ENCODE measurements around the gene FAM90A1. TPM values are rescaled to one million over a fixed set of nuclear protein-coding genes. Genes with fewer than 3 reads are reported as not detected.
"Not testable (repeated sequence)": the region's sequence is repeated elsewhere in the genome, so short reads cannot be mapped to it uniquely, and the experiment has no call there.

FAM90A1 gene
- total and polyA plus RNA-seq, 4 donors = not detected

- Histone ChIP-seq H3K4me3 (ENCODE audit: low read depth in 1 of 3, low read length in 3 of 3) (no peak overlapping the region), H3K4me1 (ENCODE audit: control insufficient read depth in 4 of 4, insufficient read depth in 4 of 4, low read length in 3 of 4) (no peaks in the 10 kb centered on the region), H3K36me3 (ENCODE audit: control insufficient read depth in 4 of 4, insufficient read depth in 3 of 4, low read depth in 1 of 4, low read length in 3 of 4) (no peaks in the 10 kb centered on the region), H3K27ac (ENCODE audit: low read depth in 1 of 2, low read length in 2 of 2) (no peak overlapping the region), H3K9ac (ENCODE audit: low read depth in 1 of 2, low read length in 2 of 2) (no peak overlapping the region), H3K9me3 (ENCODE audit: control insufficient read depth in 4 of 4, low read length in 3 of 4) (no peaks in the 10 kb centered on the region), H3K27me3 (ENCODE audit: control insufficient read depth in 4 of 4, insufficient read depth in 4 of 4, low read length in 3 of 4) (no peaks in the 10 kb centered on the region)
- TF ChIP-seq GABPA (IDR thresholded peaks at IDR 0.05 in 1 of 2, conservative IDR thresholded peaks at IDR 0.05 in 1 of 2) = no peak
- TF ChIP-seq YY1 (IDR thresholded peaks at IDR 0.05) = no peak
- TF ChIP-seq FOXA2 (IDR thresholded peaks at IDR 0.05) = no peak
- no peak for TF ChIP-seq JUND (IDR thresholded peaks at IDR 0.05)
- TF ChIP-seq, protein P1, sequence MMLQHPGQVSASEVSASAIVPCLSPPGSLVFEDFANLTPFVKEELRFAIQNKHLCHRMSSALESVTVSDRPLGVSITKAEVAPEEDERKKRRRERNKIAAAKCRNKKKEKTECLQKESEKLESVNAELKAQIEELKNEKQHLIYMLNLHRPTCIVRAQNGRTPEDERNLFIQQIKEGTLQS (IDR thresholded peaks at IDR 0.05) = no peak
- no peak for TF ChIP-seq FOXA1 (IDR thresholded peaks at IDR 0.05)
- no peak for TF ChIP-seq TAF1 (conservative IDR thresholded peaks at IDR 0.05)
- TF ChIP-seq HNF4A (conservative IDR thresholded peaks at IDR 0.05) = no peak
- no peak for TF ChIP-seq ZBTB33 (IDR thresholded peaks at IDR 0.05)
- TF ChIP-seq, protein P2, sequence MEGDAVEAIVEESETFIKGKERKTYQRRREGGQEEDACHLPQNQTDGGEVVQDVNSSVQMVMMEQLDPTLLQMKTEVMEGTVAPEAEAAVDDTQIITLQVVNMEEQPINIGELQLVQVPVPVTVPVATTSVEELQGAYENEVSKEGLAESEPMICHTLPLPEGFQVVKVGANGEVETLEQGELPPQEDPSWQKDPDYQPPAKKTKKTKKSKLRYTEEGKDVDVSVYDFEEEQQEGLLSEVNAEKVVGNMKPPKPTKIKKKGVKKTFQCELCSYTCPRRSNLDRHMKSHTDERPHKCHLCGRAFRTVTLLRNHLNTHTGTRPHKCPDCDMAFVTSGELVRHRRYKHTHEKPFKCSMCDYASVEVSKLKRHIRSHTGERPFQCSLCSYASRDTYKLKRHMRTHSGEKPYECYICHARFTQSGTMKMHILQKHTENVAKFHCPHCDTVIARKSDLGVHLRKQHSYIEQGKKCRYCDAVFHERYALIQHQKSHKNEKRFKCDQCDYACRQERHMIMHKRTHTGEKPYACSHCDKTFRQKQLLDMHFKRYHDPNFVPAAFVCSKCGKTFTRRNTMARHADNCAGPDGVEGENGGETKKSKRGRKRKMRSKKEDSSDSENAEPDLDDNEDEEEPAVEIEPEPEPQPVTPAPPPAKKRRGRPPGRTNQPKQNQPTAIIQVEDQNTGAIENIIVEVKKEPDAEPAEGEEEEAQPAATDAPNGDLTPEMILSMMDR (IDR thresholded peaks at IDR 0.05; ENCODE audit: low read depth, low read length, missing input control) = no peak
- TF ChIP-seq HNF4G (IDR thresholded peaks at IDR 0.05) = no peak
- no peak for TF ChIP-seq SP1 (IDR thresholded peaks at IDR 0.05)
- no peak for TF ChIP-seq EGR1 (IDR thresholded peaks at IDR 0.05; ENCODE audit: low read depth in 2 of 2)
- TF ChIP-seq, protein P3, sequence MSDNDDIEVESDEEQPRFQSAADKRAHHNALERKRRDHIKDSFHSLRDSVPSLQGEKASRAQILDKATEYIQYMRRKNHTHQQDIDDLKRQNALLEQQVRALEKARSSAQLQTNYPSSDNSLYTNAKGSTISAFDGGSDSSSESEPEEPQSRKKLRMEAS (IDR thresholded peaks at IDR 0.05) = no peak
- 91% methylated on average over 8 of the region's 8 CpGs for WGBS
- no peak for DNase-seq (ENCODE audit: low spot score)
These were observed 1.1 kb downstream of the FAM90A1 start for GRCh38 chr12:8226355-8226754.

- H3K27ac ChIP-seq (ENCODE audit: low read depth in 1 of 2, low read length in 2 of 2); H3K36me3 ChIP-seq (ENCODE audit: control insufficient read depth in 4 of 4, insufficient read depth in 3 of 4, low read depth in 1 of 4, low read length in 3 of 4); H3K4me1 ChIP-seq (ENCODE audit: control insufficient read depth in 4 of 4, insufficient read depth in 4 of 4, low read length in 3 of 4); H3K9ac ChIP-seq (ENCODE audit: low read depth in 1 of 2, low read length in 2 of 2); H3K4me3 ChIP-seq (ENCODE audit: low read depth in 1 of 3, low read length in 3 of 3); DNase-seq (ENCODE audit: low spot score); H3K9me3 ChIP-seq (ENCODE audit: control insufficient read depth in 4 of 4, low read length in 3 of 4); H3K27me3 ChIP-seq (ENCODE audit: control insufficient read depth in 4 of 4, insufficient read depth in 4 of 4, low read length in 3 of 4): not testable (repeated sequence)
- 93% methylated on average over 11 of the region's 11 CpGs for WGBS
These were observed 2.6 kb downstream of the FAM90A1 start for GRCh38 chr12:8224782-8225181.

DNA sequence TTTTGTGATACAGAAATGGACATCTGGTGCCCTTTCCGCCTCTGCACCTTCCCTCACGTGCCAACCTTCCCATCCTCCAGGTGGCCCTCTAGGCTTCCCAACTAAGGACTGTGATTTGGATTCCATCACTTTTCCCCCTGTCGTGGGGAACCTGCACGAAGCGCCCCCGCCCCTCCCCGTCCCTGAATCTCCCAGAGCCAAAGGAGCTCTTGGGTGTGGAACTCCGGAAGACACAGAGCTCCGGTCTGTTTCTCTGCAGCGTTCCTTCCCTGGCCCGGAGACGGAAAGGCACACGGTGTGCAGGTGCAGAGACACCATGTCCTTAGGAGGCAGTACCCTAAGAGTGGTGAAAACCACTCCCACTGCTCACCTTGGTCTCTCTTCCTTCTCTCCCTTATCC lies 3.8 kb downstream of the FAM90A1 start:
- DNase-seq (ENCODE audit: low spot score); H3K36me3 ChIP-seq (ENCODE audit: control insufficient read depth in 4 of 4, insufficient read depth in 3 of 4, low read depth in 1 of 4, low read length in 3 of 4); H3K9ac ChIP-seq (ENCODE audit: low read depth in 1 of 2, low read length in 2 of 2); H3K4me1 ChIP-seq (ENCODE audit: control insufficient read depth in 4 of 4, insufficient read depth in 4 of 4, low read length in 3 of 4); H3K27ac ChIP-seq (ENCODE audit: low read depth in 1 of 2, low read length in 2 of 2); H3K9me3 ChIP-seq (ENCODE audit: control insufficient read depth in 4 of 4, low read length in 3 of 4); H3K27me3 ChIP-seq (ENCODE audit: control insufficient read depth in 4 of 4, insufficient read depth in 4 of 4, low read length in 3 of 4); H3K4me3 ChIP-seq (ENCODE audit: low read depth in 1 of 3, low read length in 3 of 3): not testable (repeated sequence)
- 81% methylated on average over 13 of the region's 13 CpGs for whole genome bisulfite sequencing

DNA sequence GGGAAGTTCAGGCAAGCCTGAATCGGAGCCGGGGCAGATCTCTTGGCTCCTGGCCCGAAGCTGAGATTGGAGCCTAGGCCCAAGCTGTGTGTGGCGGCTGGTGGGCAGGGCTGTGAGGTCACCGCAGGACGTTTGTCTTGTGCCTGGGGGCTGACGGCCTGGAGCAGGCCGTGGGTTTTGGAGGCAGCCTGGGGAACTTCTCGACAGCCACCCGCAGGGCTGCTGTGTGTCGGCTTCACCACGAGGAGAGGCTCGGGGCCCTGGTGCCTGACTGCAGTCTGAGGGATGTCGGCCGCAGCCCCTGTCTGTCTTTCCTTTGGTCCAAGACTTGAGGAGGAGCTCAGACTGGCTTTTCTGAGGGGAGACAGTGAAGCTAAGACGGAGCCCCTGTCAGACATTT lies 5.1 kb downstream of the FAM90A1 start:
- not testable (repeated sequence) for H3K36me3 ChIP-seq (ENCODE audit: control insufficient read depth in 4 of 4, insufficient read depth in 3 of 4, low read depth in 1 of 4, low read length in 3 of 4); H3K4me1 ChIP-seq (ENCODE audit: control insufficient read depth in 4 of 4, insufficient read depth in 4 of 4, low read length in 3 of 4); H3K27ac ChIP-seq (ENCODE audit: low read depth in 1 of 2, low read length in 2 of 2); H3K9ac ChIP-seq (ENCODE audit: low read depth in 1 of 2, low read length in 2 of 2); DNase-seq (ENCODE audit: low spot score); H3K4me3 ChIP-seq (ENCODE audit: low read depth in 1 of 3, low read length in 3 of 3); H3K9me3 ChIP-seq (ENCODE audit: control insufficient read depth in 4 of 4, low read length in 3 of 4); H3K27me3 ChIP-seq (ENCODE audit: control insufficient read depth in 4 of 4, insufficient read depth in 4 of 4, low read length in 3 of 4)
- 87% methylated on average over 16 of the region's 16 CpGs for WGBS

DNA sequence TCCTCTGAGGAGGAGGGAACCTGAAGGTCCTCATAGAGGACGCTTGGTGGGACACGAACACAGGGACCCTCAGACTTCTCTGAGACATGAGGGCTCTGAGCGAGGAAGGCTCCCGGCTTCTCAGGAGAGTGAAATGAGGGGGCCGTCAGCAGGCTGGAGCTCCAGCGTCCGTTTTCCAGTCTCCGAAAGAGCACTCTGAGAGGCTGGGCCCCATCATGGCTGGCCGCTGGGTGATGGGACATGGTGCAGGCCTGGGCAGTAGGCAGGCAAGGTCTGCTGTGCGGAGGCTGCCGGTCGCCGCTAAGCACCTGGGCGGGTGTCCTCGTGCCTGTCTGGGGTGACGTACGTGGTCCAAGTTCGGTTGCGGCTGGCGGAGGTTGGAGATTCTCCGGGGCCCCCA lies 5.6 kb downstream of the FAM90A1 start:
- not testable (repeated sequence) for H3K4me1 ChIP-seq (ENCODE audit: control insufficient read depth in 4 of 4, insufficient read depth in 4 of 4, low read length in 3 of 4); H3K9ac ChIP-seq (ENCODE audit: low read depth in 1 of 2, low read length in 2 of 2); H3K27me3 ChIP-seq (ENCODE audit: control insufficient read depth in 4 of 4, insufficient read depth in 4 of 4, low read length in 3 of 4); H3K36me3 ChIP-seq (ENCODE audit: control insufficient read depth in 4 of 4, insufficient read depth in 3 of 4, low read depth in 1 of 4, low read length in 3 of 4); H3K27ac ChIP-seq (ENCODE audit: low read depth in 1 of 2, low read length in 2 of 2); H3K4me3 ChIP-seq (ENCODE audit: low read depth in 1 of 3, low read length in 3 of 3); DNase-seq (ENCODE audit: low spot score); H3K9me3 ChIP-seq (ENCODE audit: control insufficient read depth in 4 of 4, low read length in 3 of 4)
- WGBS = 89% methylated on average over 21 of the region's 21 CpGs

DNA sequence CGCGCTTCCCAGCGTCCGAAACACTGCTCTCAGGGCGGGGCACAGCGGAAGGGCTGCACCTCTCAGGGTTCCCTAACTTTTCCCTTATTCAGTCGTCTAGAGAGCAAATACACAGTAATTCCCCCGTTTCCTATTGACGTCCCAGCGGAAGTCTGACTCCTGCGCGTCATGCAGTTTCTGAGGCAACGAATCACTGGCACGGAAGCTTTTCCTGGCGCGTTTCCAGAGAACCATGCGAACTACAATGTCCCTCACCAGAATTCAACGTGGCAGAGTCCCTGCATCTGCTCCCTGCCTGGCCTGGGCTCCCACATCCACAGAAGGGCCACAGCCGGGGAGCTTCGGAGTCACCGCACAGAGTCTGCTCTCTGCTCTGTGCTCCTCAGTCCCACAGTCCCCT lies 6.0 kb downstream of the FAM90A1 start:
- H3K27ac ChIP-seq (ENCODE audit: low read depth in 1 of 2, low read length in 2 of 2); H3K36me3 ChIP-seq (ENCODE audit: control insufficient read depth in 4 of 4, insufficient read depth in 3 of 4, low read depth in 1 of 4, low read length in 3 of 4); H3K9me3 ChIP-seq (ENCODE audit: control insufficient read depth in 4 of 4, low read length in 3 of 4); H3K4me1 ChIP-seq (ENCODE audit: control insufficient read depth in 4 of 4, insufficient read depth in 4 of 4, low read length in 3 of 4); H3K27me3 ChIP-seq (ENCODE audit: control insufficient read depth in 4 of 4, insufficient read depth in 4 of 4, low read length in 3 of 4); DNase-seq (ENCODE audit: low spot score); H3K9ac ChIP-seq (ENCODE audit: low read depth in 1 of 2, low read length in 2 of 2); H3K4me3 ChIP-seq (ENCODE audit: low read depth in 1 of 3, low read length in 3 of 3): not testable (repeated sequence)
- 82% methylated on average over 21 of the region's 21 CpGs for WGBS

All from liver (tissue), 9 donors.